Measurements from ENCODE around the gene NELFA.
"Not testable (repeated sequence)": the region's sequence is repeated elsewhere in the genome, so short reads cannot be mapped to it uniquely, and the experiment has no call there.

- not testable (repeated sequence) for TF ChIP-seq CTCF (conservative IDR thresholded peaks at IDR 0.05 in 1 of 2, IDR thresholded peaks at IDR 0.05 in 1 of 2; ENCODE audit: low read depth in 1 of 2, low read length in 2 of 2); EZH2 (IDR thresholded peaks at IDR 0.05; ENCODE audit: low read length, missing control alignments)
Observed at GRCh38 chr4:2031161-2031560, 22.4 kb upstream of the NELFA start.

Data from fibroblast of lung (primary cell).